Stimulated activated CD8-positive, alpha-beta memory T cell treated with anti-CD3 and anti-CD28 coated beads, Interleukin-12 subunit alpha, Interleukin-12 subunit beta, amount 100 ng/mL, for 1 hour (primary cell): Measurements from ENCODE around the gene ODAPH.

Experiments
- DNase-seq: peaks from one replicate; pipeline ENCODE4 v3.0.0-alpha.2; 2020; ENCODE audit warnings: low read depth

Gene ODAPH

GRCh38 chr4:75544870-75545269 lies 11.0 kb upstream of the ODAPH start:
- DNase-seq: no peak

- no peak for DNase-seq
Measured at GRCh38 chr4:75545526-75545925, 10.3 kb upstream of the ODAPH start.

GRCh38 chr4:75547647-75548387 lies 8.0 kb upstream of the ODAPH start:
- DNase-seq: no peak

- no peak for DNase-seq
Measured at GRCh38 chr4:75549019-75549418, 6.8 kb upstream of the ODAPH start.

- no peak for DNase-seq
Measured at GRCh38 chr4:75552452-75552851, 3.4 kb upstream of the ODAPH start.

GRCh38 chr4:75557696-75558095 lies 1.8 kb downstream of the ODAPH start:
- no peak for DNase-seq

GRCh38 chr4:75561789-75562188 lies 5.9 kb downstream of the ODAPH start:
- no peak for DNase-seq

GRCh38 chr4:75564023-75564422 lies 8.2 kb downstream of the ODAPH start:
- no peak for DNase-seq

GRCh38 chr4:75565481-75565880 lies 9.6 kb downstream of the ODAPH start:
- DNase-seq: no peak

- no peak for DNase-seq
Measured at GRCh38 chr4:75566911-75567310, 11.0 kb downstream of the ODAPH start.

- DNase-seq: no peak
Measured at GRCh38 chr4:75567725-75568124, 11.9 kb downstream of the ODAPH start.

- DNase-seq: no peak
Measured at GRCh38 chr4:75584067-75584466, 28.2 kb downstream of the ODAPH start.

GRCh38 chr4:75593393-75593792 lies 37.5 kb downstream of the ODAPH start:
- no peak for DNase-seq

GRCh38 chr4:75596061-75596460 lies 40.2 kb downstream of the ODAPH start:
- no peak for DNase-seq

GRCh38 chr4:75598390-75598789 lies 42.5 kb downstream of the ODAPH start:
- no peak for DNase-seq

- no peak for DNase-seq
Measured at GRCh38 chr4:75599647-75600046, 43.8 kb downstream of the ODAPH start.

- DNase-seq: no peak
Measured at GRCh38 chr4:75605928-75606327, 50.1 kb downstream of the ODAPH start.

GRCh38 chr4:75612306-75612705 lies 56.4 kb downstream of the ODAPH start:
- no peak for DNase-seq
